ENCODE measurements around the gene ARHGAP4.

Gene ARHGAP4

DNA sequence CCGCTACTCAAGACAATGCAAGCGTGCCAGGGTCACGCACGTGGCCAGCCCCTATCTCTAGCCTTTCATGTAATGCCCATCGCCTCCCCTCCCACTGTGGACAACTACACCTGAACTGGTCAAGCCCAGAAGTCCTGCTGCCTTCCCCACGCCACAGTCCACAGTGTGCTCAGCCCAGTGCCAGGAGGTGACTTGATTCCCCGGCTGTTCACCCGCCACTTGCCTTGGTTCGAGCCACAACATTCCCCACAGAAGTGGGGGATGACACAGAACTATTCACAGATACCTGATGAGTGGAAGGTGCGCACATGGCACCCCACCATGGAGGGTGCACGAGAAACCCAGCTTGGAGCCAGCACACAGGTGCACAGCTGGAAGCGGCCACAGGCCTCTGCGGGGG lies 6.8 kb downstream of the ARHGAP4 start:
- no peaks in the 10 kb centered on the region for H3K27me3 ChIP-seq
- H3K4me1 ChIP-seq, result peaks cover 26% of the 10 kb centered on the region
- no peak overlapping the region for H3K4me3 ChIP-seq (ENCODE audit: low read depth, low read length)
- no peaks in the 10 kb centered on the region for H3K36me3 ChIP-seq
- TF ChIP-seq, protein P1, sequence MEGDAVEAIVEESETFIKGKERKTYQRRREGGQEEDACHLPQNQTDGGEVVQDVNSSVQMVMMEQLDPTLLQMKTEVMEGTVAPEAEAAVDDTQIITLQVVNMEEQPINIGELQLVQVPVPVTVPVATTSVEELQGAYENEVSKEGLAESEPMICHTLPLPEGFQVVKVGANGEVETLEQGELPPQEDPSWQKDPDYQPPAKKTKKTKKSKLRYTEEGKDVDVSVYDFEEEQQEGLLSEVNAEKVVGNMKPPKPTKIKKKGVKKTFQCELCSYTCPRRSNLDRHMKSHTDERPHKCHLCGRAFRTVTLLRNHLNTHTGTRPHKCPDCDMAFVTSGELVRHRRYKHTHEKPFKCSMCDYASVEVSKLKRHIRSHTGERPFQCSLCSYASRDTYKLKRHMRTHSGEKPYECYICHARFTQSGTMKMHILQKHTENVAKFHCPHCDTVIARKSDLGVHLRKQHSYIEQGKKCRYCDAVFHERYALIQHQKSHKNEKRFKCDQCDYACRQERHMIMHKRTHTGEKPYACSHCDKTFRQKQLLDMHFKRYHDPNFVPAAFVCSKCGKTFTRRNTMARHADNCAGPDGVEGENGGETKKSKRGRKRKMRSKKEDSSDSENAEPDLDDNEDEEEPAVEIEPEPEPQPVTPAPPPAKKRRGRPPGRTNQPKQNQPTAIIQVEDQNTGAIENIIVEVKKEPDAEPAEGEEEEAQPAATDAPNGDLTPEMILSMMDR (IDR thresholded peaks at IDR 0.05; ENCODE audit: low read depth, low read length), result no peak
- no peaks in the 10 kb centered on the region for H3K9me3 ChIP-seq
- DNase-seq, result no peak

- H3K27me3 ChIP-seq, result no peaks in the 10 kb centered on the region
- TF ChIP-seq, protein P1 (IDR thresholded peaks at IDR 0.05; ENCODE audit: low read depth, low read length), result no peak
- DNase-seq, result no peak
- H3K9me3 ChIP-seq, result no peaks in the 10 kb centered on the region
- H3K4me3 ChIP-seq (ENCODE audit: low read depth, low read length), result no peak overlapping the region
- no peaks in the 10 kb centered on the region for H3K36me3 ChIP-seq
- peaks cover 16% of the 10 kb centered on the region for H3K4me1 ChIP-seq
Measured at GRCh38 chrX:153917869-153918268, 8.2 kb downstream of the ARHGAP4 start.

GRCh38 chrX:153913701-153914100 lies 12.4 kb downstream of the ARHGAP4 start:
- no peaks in the 10 kb centered on the region for H3K27me3 ChIP-seq
- TF ChIP-seq, protein P1 (IDR thresholded peaks at IDR 0.05; ENCODE audit: low read depth, low read length), result no peak
- H3K9me3 ChIP-seq, result no peaks in the 10 kb centered on the region
- H3K4me3 ChIP-seq (ENCODE audit: low read depth, low read length), result no peak overlapping the region
- peaks cover 6% of the 10 kb centered on the region for H3K4me1 ChIP-seq
- DNase-seq, result no peak
- no peaks in the 10 kb centered on the region for H3K36me3 ChIP-seq

DNA sequence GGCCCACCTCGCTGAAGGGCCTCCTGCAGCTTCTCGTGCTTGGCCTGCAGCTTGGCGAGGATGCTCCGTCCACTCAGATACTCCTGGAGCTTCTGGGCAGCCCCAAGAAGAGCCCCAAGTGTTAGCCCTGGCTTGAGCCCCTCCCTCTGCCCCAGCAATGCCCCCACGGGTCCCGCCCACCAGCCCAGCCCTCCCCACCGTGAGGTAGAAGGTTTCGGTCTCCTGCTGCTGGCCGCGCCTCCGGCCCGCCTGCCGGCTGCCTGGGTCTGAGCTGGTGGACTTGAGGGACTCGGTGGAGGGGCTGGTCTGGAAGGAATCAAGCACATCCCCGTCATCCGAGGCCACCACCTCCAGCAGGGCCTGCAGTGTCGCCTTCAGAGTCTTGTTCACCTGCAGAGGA lies 12.9 kb downstream of the ARHGAP4 start:
- Histone ChIP-seq H3K27me3 (no peaks in the 10 kb centered on the region), H3K36me3 (no peaks in the 10 kb centered on the region), H3K4me3 (ENCODE audit: low read depth, low read length) (no peak overlapping the region), H3K9me3 (no peaks in the 10 kb centered on the region), H3K4me1 (peaks cover 7% of the 10 kb centered on the region)
- TF ChIP-seq, protein P1 (IDR thresholded peaks at IDR 0.05; ENCODE audit: low read depth, low read length), result no peak
- DNase-seq, result no peak

- H3K4me3 ChIP-seq (ENCODE audit: low read depth, low read length), result no peak overlapping the region
- no peaks in the 10 kb centered on the region for H3K9me3 ChIP-seq
- H3K36me3 ChIP-seq, result no peaks in the 10 kb centered on the region
- no peak for DNase-seq
- H3K27me3 ChIP-seq, result no peaks in the 10 kb centered on the region
- TF ChIP-seq, protein P1 (IDR thresholded peaks at IDR 0.05; ENCODE audit: low read depth, low read length), result no peak
- H3K4me1 ChIP-seq, result peaks cover 7% of the 10 kb centered on the region
Measured at GRCh38 chrX:153911798-153912197, 14.3 kb downstream of the ARHGAP4 start.

- H3K27me3 ChIP-seq, result no peaks in the 10 kb centered on the region
- peaks cover 7% of the 10 kb centered on the region for H3K4me1 ChIP-seq
Measured at GRCh38 chrX:153910446-153910845, 15.6 kb downstream of the ARHGAP4 start.

More at GRCh38 chrX:153910446-153910845, 15.6 kb downstream of the ARHGAP4 start:
- H3K36me3 ChIP-seq, result no peaks in the 10 kb centered on the region
- TF ChIP-seq, protein P1 (IDR thresholded peaks at IDR 0.05; ENCODE audit: low read depth, low read length), result no peak
- DNase-seq, result no peak
- H3K9me3 ChIP-seq, result no peaks in the 10 kb centered on the region
- H3K4me3 ChIP-seq (ENCODE audit: low read depth, low read length), result no peak overlapping the region
